ENCODE measurements around the gene QRICH2.
"Not testable (repeated sequence)": the region's sequence is repeated elsewhere in the genome, so short reads cannot be mapped to it uniquely, and the experiment has no call there.

QRICH2 gene

DNA sequence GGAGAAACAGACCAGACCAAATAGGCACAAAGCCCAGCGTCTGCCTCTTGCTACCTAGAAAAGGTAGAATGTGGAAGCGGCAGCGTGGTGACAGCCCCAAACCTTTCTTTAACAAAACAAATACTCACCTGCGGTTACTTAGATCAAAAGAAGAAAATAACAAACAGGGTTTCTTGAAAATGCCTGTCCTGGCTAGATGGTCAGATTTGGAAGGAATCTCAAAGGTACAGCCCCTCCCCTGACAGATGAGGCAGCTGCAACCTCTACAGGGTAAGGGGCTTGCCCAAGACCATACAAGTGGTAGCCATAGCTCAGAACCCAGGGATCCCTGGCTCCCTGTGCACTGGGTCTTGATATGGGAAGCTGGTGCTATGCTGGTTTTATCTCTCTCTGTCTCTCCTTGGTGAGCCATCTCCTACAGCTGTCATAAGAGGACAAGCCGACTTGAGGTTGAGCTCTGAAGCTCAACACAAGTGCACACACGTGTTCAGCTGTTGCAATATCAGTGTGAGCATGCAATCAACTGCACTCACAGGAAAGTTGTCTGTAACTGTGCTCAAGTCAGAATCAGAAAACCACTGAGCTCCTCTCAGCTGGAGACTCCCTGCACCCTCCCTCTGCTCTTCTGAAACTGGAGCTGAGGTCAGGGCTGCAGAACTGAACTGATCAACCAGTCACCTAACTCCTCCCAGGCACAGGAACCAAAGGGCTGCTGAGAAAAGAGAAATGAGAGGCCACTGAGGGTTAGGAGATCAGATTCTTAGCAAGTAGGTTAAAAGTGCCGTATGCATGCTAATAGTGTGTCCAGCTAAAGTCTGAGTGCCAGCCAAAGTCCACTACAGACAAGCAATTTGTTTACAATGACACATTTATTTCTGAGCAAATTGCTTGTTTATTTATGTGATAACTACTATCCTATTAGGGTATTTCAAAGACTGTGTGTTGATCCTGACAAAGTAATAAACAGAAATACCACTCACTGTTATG lies 61.7 kb downstream of the QRICH2 start:
- no peak for DNase-seq

DNA sequence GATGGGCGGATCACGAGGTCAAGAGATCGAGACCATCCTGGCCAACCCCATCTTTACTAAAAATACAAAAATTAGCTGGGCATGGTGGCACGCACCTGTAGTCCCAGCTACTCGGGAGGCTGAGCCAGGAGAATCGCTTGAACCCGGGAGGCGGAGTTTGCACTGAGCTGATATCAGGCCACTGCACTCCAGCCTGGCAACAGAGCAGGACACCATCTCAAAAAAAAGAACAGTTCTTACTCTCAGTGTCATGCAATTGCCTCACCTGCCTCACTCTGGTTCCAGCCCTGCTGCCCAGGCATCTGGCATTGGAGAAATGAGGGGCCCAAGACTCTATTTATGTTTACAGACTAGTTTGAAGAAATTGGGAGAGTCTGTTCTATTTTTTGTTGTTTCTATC lies 63.4 kb downstream of the QRICH2 start:
- DNase-seq, result not testable (repeated sequence)

DNA sequence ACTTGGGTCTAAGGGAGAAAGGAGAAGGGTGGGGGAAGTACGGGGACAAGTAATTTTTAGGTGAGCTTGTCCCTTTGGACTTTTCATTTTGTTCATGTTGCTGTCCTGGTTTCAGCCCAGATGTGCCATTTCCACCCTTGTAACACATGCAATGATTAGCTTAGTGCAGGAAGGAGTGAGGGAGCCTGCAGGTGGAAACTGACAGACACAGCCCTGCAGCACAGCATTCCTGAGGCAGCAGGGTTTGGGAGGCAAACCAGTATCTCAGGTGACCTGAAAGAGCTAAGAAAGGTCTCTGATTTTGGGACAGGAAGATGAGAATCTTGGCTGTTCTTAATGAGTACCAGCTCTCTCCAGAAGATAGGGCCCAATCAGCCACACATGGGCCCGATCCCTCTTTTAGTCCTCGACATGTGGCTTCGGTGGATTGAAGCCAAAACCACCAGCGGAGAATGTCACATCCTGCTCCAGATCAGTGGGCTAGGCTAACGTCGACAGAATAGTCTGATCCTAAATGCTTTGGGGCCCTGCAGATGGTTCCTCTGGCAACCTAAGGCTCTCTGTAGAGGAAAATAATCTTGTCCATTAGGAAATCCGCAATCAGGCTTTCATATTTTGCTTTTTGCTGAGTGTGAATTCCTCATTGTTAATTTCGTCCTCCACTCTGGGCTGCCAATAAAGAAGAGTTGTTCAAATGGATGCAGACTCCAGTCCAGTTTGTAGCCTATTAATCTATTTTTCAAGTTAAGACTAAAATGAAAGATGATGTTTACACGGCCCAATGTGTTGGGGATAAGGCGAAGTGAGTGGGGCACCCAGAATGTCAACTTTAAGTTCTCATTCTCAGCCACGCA lies 64.0 kb downstream of the QRICH2 start:
- no peak for DNase-seq

DNA sequence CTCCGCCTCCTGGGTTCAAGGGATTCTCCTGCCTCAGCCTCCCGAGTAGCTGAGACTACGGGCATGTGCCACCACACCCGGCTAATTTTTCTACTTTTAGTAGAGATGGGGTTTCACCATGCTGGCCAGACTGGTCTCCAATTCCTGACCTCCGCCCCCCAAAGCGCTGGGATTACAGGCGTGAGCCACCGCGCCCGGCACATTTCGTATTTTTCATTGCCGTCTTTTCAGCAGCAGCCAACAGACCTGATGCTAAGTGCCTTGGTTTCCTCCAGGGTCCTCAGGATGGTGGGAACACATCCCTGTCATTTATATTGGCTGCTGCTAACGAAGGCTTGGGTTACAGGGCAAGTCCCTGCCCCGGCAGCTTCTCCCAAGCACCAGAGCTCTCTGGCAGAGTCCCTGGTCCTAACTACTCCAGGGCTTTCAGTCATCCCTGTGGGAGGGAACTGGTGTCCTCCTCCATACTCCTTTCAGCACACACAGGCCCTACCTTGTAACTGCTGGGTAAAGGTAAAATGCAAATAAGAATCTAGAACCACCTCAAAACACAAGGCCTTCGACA lies 66.3 kb downstream of the QRICH2 start:
- DNase-seq, result no peak

DNA sequence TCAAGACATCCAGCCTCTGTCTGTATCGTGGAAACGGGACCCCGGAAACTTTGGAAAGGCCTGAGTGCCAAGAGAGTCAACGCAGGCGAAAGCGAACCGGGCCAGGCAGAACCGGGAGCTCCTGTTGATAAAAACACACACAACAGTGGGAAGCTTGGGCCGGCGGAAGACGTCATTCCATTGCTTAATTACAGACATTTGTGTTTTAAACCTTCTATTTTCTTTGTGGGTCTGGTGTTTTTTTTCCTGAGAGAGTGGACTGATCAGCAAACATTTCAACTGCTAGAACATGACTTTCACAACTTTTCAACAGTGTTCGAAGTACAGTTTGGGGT lies 66.9 kb downstream of the QRICH2 start:
- no peak for DNase-seq

DNA sequence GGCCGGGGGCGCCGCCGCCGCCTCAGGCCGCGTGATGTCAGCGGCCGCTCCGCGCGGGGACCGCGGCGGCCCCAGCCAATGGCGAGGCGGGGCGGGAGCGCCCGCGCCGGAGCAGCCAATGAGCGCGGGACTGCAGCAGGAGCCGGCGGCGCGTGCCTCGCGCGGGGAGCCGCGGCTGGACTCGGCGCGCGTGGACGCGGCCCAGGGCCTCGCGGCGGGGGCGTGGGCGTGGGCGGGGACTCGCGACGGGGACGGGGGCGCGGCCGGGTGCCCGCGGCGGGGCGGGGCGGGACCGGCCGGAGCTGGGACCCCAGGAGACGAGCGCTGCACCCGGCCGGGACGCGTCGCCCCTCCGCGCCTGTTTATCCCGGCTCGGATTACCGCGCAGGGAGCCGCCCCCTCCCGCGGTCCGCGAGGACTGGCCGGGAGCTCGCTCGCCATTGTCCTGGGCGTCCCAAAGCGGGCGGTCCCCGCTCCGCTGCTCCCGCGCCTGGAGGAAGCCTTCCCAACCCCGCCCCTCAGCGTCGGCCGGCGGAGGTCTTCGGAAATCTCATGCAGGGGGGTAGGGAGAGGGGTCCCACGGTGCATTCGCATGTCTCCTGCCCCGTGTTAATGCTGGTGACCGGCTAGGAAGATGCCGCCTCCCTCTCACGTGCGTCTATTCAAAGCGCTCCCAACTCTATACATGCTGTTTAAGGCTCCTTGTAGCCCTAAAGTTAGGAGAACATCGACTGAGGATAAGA lies 67.4 kb downstream of the QRICH2 start, which contains the start of gene RNF157:
TSS of gene RNF157 (minus strand) at position 33 of the 743 bp plus-strand sequence. CDS start 253 bp downstream, outside the sequence.
- DNase-seq, result peak; percentile 55

DNA sequence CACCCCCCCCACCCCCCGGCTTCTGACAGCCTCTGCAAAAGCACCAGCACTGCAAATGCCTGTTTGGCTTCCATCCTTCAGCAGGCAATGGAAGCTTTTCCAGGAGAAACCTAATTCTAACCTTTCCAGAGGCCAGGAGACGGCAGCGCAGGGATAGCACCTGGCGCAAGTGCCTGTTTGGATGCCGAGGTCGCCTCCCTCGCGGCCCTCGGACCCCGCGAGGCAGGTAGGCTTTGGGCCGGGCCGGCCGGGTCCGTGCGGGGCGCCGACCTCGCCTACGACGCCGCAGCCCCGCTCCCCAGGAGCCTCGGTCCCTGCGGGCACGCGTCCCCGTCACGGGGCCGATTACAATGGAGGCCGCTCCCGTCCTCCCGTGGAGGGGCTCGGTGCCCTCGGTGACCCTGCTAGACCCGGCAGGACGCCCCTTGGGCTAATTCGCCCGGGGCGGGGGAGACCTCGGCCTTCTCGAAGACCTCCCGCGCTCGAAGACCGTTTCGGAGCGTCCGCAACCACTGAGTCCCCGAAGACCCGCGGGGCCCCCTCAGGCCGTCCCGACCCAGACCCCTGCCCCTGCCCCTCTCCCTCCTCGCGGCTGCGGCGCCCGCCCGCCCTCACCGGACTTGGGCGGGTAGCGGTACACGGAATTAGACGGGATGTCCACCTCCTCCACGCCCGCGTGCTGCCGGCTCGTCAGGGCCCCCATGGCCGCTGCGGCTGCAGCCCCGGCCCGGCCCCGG lies 68.4 kb downstream of the QRICH2 start:
- DNase-seq, result no peak

DNA sequence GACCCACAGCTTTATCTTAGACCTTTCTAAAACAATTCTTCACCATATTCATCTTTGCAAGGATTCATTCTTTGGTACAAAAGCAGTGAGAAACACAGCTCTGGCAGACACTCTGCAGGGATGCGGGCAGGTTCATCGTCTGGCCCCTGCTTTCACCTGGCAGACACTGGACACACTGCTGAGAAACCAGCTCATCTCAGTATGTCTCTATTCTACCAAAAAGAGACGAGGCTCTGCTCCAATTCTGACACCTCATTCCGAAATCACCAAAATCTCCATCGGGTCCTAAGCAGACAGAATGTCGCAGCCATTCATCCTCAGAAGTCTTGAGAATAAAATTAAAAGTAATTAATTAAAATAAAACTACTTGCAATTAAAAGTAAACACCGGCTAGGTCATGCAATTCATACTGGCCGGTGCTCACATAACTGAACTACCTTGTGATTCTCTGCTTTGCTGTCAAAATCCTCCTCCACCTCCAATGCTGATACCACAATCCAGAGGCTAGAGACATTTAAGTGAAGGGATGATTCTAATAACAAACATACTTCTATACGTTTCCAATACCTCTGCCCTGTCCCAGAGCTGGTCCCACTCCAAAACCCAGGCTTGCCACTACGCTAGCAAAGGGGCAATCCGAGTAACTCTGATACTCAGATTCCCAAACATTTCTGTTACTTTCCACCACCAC lies 69.1 kb downstream of the QRICH2 start:
- DNase-seq, result no peak

DNA sequence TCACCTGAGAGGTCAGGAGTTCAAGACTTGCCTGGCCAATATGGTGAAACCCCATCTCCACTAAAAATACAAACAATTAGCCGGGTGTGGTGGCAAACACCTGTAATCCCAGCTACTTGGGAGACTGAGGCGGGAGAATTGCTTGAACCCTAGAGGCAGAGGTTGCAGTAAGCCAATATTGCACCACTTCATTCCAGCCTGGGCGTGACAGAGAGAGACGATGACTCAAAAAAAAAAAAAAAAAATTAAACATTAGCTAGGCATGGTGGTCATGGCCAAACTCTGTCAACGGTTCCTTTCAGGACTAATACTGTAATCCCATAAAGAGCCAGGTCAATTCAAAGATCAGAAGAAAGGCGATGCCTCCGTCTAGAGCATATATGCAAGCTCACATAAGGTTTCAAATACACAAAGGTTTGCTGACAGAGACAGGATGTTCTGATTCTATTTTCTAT lies 70.2 kb downstream of the QRICH2 start:
- DNase-seq, result no peak

DNA sequence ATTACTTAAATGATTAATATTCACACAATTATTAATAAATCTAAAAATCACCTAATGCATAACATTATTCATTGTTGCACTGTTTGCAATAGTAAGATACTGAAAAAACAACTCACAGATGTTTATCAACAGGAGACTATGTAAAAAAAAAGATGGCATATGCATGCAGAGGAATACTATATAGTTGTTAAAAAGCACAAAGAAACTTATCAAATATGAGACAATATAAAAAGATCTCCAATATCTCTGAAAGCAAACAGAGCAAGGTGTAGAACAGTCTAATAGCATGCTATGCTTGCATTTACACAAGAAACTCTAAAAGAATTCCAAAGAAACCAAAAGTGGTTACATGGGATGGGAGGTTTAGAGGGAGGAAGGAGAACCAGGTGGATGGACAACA lies 71.5 kb downstream of the QRICH2 start:
- no peak for DNase-seq

DNA sequence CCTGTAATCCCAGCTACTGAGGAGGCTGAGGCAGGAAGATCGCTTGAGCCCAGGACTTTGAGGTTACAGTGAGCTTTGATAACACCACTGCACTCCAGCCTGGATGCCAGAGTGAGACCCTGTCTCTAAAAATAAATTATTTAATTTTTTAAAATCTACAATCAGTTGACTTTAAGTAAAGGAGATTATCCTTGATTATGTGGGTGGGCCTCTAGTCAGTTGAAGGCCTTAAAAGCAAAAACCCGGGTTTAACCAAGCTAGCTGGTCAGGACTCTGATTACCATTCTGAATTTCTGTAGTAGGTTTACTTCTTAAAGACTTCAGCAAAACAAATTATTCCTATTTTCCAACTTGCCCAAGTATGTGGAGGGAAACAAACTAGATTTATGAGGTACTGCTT lies 72.2 kb downstream of the QRICH2 start:
- no peak for DNase-seq

DNA sequence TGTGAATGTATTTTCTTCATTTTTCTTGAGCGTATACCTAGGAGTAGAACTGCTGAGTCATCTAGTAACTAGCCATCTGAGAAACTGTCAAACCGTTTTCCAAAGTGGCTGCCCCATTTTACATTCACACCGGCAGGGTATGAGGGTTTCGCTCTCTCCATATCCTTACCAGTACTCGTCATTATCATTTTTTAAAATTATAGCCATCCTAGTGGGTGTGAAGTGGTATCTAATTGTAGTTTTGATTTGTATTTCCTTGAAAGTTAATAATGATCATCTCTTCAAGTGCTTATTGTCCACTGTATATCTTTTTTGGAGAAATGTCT lies 73.8 kb downstream of the QRICH2 start:
- no peak for DNase-seq

DNA sequence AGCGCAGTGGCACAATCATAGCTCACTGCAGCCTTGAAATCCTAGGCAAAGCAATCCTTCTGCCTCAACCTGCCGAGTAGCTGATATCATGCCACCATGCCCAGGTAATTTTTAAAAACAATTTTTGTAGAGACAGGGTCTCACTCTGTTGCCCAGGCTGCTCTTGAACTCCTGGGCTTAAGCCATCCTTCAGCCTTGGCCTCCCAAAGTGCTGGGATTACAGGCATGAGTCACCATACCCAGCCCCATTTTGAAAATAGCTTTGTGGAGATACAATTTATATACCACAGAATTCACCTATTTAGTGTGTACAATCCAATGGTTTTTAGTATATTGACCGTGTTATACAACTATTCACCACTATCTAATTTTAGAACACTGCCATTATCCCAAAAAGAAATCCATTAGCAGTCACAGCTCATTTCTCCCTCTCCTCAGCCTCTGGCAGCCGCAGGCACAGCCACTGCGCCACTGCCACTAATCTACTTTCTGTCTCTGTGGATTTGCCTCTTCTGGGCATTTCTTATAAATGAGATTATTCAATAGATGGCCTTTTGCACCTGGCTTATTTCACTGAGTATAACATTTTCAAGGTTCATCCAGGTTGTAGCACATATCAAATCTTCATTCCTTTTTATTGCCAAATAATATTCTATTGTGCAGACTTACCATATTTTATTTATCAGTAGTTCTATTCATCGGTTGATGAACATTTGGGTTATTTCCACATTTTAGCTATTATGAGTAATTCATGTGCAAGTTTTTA lies 74.3 kb downstream of the QRICH2 start:
- DNase-seq, result no peak

DNA sequence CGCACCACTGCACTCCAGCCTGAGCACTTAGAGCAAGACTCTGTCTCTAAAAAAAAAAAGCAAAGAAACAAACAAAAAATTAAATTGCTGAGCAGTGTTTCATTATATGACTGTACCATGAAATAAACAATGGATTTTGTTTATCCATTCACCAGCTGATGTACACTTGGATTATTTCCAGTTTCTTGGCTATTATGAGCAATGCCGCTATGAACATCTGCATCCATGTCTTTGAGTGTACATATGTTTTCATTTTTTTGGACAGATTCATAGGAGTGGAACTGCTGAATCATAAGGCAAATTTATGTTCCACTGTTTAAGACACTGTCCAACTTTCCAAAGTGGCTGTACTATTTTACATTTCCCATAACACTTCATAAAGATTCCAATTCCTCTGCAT lies 75.7 kb downstream of the QRICH2 start:
- no peak for DNase-seq

DNA sequence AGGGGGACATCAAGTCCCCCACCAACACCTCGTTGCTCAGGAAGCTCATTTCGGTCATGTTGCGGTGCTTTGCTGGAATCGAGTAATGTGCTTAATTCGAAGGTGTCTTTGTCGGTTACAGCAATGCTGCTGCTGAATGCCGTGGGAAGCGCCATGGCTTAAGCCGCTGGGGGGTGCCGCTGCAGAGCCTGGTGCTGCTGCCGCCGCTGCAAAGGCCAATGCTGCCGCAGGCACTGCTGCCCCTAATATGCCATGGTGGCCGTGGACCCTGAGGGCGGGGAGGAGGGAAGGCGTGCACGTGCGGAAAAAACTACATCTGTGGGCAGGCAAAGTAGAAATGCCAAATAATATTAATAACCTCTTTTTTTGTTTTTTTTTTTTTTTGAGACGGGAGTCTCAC lies 81.3 kb downstream of the QRICH2 start:
- not testable (repeated sequence) for DNase-seq

DNA sequence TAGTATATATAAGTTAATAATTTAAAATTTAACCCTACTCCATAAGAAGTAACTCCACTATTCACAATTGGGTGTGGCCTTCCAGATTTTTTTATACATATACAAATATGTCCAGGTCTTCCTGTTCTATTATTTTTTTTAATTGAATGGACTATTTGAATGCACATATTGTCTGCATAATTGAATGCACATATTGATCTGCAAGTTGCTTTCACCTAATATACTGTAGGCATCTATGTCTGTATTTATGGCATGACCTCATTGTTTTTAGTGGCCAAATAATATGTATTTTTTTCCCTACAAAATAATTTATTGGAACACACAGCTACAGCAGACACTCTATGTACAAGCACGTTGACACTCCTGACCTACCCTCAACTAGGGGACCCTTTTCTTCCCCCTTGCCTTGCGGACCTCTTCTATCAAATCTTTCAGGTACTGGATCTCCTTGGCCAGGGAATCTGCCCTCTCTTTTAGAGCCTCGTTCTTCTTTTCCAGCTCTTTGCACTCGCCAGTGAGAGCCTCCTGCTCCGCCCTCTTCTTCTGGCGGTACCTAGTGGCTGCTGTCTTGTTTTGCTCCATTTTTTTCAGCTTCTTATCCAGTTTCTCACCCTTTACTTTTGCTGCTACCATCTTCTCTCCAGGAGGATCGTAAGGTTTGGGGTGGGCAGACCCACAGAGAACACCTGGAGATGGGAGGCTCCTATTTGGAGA lies 82.5 kb downstream of the QRICH2 start:
- DNase-seq, result not testable (repeated sequence)

Measured in activated CD4-positive, alpha-beta T cell treated with anti-CD3 and anti-CD28 coated beads for 1 hour (primary cell).